CD4-positive, alpha-beta T cell treated with Interleukin-6 for 4 hours (primary cell): ENCODE results near the gene OR2L5.

ENCODE experiments used
- DNase-seq: peaks from one replicate; pipeline ENCODE4 v3.0.0-alpha.2; 2020; ENCODE audit warnings: mixed read lengths

The OR2L5 gene

GRCh38 chr1:248013229-248013710 lies at the start of gene OR2L5:
OR2L5 (plus strand) TSS chr1:248013660; CDS start chr1:248021948, 8,288 bp downstream.
- DNase-seq = no peak

GRCh38 chr1:247964933-247965332 lies 48.5 kb upstream of the OR2L5 start, which contains the start of gene OR2AK2:
OR2AK2 (plus strand) TSS chr1:247965233; CDS start chr1:247965377, 144 bp downstream.
- no peak for DNase-seq

- no peak for DNase-seq
Observed at GRCh38 chr1:247966532-247967204, 46.8 kb upstream of the OR2L5 start.

GRCh38 chr1:247992986-247993385 lies 20.5 kb upstream of the OR2L5 start:
- no peak for DNase-seq

GRCh38 chr1:247998811-247999210 lies 14.6 kb upstream of the OR2L5 start:
- no peak for DNase-seq

GRCh38 chr1:248000169-248000568 lies 13.3 kb upstream of the OR2L5 start:
- DNase-seq = no peak

- DNase-seq = no peak
Observed at GRCh38 chr1:248007778-248008177, 5.7 kb upstream of the OR2L5 start.

- DNase-seq = no peak
Observed at GRCh38 chr1:248009681-248010080, 3.8 kb upstream of the OR2L5 start.

- no peak for DNase-seq
Observed at GRCh38 chr1:248015803-248016202, 2.3 kb downstream of the OR2L5 start.

- DNase-seq = no peak
Observed at GRCh38 chr1:248029770-248030169, 16.3 kb downstream of the OR2L5 start, which contains the start of gene OR2L2. OR2L2 (plus strand) TSS chr1:248030070; CDS start chr1:248038268, 8,198 bp downstream.

GRCh38 chr1:248045209-248045608 lies 31.7 kb downstream of the OR2L5 start:
- no peak for DNase-seq

- DNase-seq = no peak
Observed at GRCh38 chr1:248046536-248046935, 33.1 kb downstream of the OR2L5 start, which contains the start of gene OR2L3. OR2L3 (plus strand) TSS chr1:248046836; CDS start chr1:248060682, 13,846 bp downstream.

- DNase-seq = no peak
Observed at GRCh38 chr1:248047008-248047407, 33.5 kb downstream of the OR2L5 start.

GRCh38 chr1:248054671-248055070 lies 41.2 kb downstream of the OR2L5 start:
- no peak for DNase-seq

GRCh38 chr1:248055261-248055660 lies 41.8 kb downstream of the OR2L5 start:
- DNase-seq = no peak

GRCh38 chr1:248065071-248065470 lies 51.6 kb downstream of the OR2L5 start:
- no peak for DNase-seq

GRCh38 chr1:248065604-248066003 lies 52.1 kb downstream of the OR2L5 start:
- DNase-seq = no peak
